ENCODE measurements around the gene ZNF362. TPM values are rescaled to one million over a fixed set of nuclear protein-coding genes. Genes with fewer than 3 reads are reported as not detected.

ZNF362 gene
- total RNA-seq, 3 donors from 2014 or later (not counting 1 experiment from before 2014, with no cell fraction given), result 34.7 to 39.1 (median 38.3) TPM

GRCh38 chr1:33330361-33330890 is 74.1 kb downstream of the ZNF362 start:
- no peak overlapping the region for H3K27ac Mint-ChIP-seq
- H3K36me3 Mint-ChIP-seq, result peaks cover 17% of the 10 kb centered on the region
- TF ChIP-seq CTCF (IDR thresholded peaks at IDR 0.05), result no peak
- H3K4me1 Mint-ChIP-seq, result peaks cover 18 to 31% of the 10 kb centered on the region in 2 donors
- H3K4me3 Mint-ChIP-seq, result no peak overlapping the region
- Histone ChIP-seq H3K9me3 (ENCODE audit: control insufficient read depth, insufficient read depth, low read length) (no peaks in the 10 kb centered on the region), H3K27ac (ENCODE audit: low read length) (no peak overlapping the region), H3K36me3 (ENCODE audit: control insufficient read depth, insufficient read depth, low read length) (peaks cover 78% of the 10 kb centered on the region), H3K27me3 (ENCODE audit: control insufficient read depth, insufficient read depth, low read length) (no peaks in the 10 kb centered on the region), H3K4me3 (ENCODE audit: low read length) (no peak overlapping the region), H3K4me1 (ENCODE audit: control insufficient read depth, insufficient read depth, low read length) (no peaks in the 10 kb centered on the region)
- H3K27me3 Mint-ChIP-seq (ENCODE audit: low read depth in 2 of 2), result no peaks in the 10 kb centered on the region
- intact Hi-C loops (cut with micrococcal nuclease), result no loop called here
- WGBS (ENCODE audit: insufficient coverage), result 90% methylated on average over 3 of the region's 3 CpGs
- DNase-seq (no peak), ATAC-seq (no peak)
- no peaks in the 10 kb centered on the region for H3K9me3 Mint-ChIP-seq

GRCh38 chr1:33330906-33331305 is 74.6 kb downstream of the ZNF362 start:
- no peak for ATAC-seq
- no peaks in the 10 kb centered on the region for H3K9me3 Mint-ChIP-seq
- no peak for TF ChIP-seq CTCF (IDR thresholded peaks at IDR 0.05)
- no peak overlapping the region for H3K27ac Mint-ChIP-seq
- peaks cover 18 to 31% of the 10 kb centered on the region in 2 donors for H3K4me1 Mint-ChIP-seq
- H3K36me3 ChIP-seq (ENCODE audit: control insufficient read depth, insufficient read depth, low read length), result peaks cover 73% of the 10 kb centered on the region
- H3K4me3 ChIP-seq (ENCODE audit: low read length), result no peak overlapping the region
- no peaks in the 10 kb centered on the region for H3K27me3 Mint-ChIP-seq (ENCODE audit: low read depth in 2 of 2)
- WGBS (ENCODE audit: insufficient coverage), result 92% methylated on average over 7 of the region's 7 CpGs
- no peaks in the 10 kb centered on the region for H3K4me1 ChIP-seq (ENCODE audit: control insufficient read depth, insufficient read depth, low read length)
- no peak overlapping the region for H3K4me3 Mint-ChIP-seq
- H3K9me3 ChIP-seq (ENCODE audit: control insufficient read depth, insufficient read depth, low read length), result no peaks in the 10 kb centered on the region
- H3K27ac ChIP-seq (ENCODE audit: low read length), result no peak overlapping the region
- peaks cover 13% of the 10 kb centered on the region for H3K36me3 Mint-ChIP-seq
- no peaks in the 10 kb centered on the region for H3K27me3 ChIP-seq (ENCODE audit: control insufficient read depth, insufficient read depth, low read length)
- intact Hi-C loops (cut with micrococcal nuclease), result no loop called here
- DNase-seq, result no peak

GRCh38 chr1:33331444-33332356 is 75.4 kb downstream of the ZNF362 start:
- Mint-ChIP-seq H3K27me3 (ENCODE audit: low read depth in 2 of 2) (no peaks in the 10 kb centered on the region), H3K4me1 (peaks cover 18 to 31% of the 10 kb centered on the region in 2 donors), H3K4me3 (no peak overlapping the region), H3K36me3 (peaks cover 9% of the 10 kb centered on the region), H3K27ac (no peak overlapping the region), H3K9me3 (no peaks in the 10 kb centered on the region)
- no peak for TF ChIP-seq CTCF (IDR thresholded peaks at IDR 0.05)
- Histone ChIP-seq H3K27ac (ENCODE audit: low read length) (no peak overlapping the region), H3K36me3 (ENCODE audit: control insufficient read depth, insufficient read depth, low read length) (peaks cover 68% of the 10 kb centered on the region), H3K4me3 (ENCODE audit: low read length) (no peak overlapping the region), H3K27me3 (ENCODE audit: control insufficient read depth, insufficient read depth, low read length) (no peaks in the 10 kb centered on the region), H3K9me3 (ENCODE audit: control insufficient read depth, insufficient read depth, low read length) (no peaks in the 10 kb centered on the region), H3K4me1 (ENCODE audit: control insufficient read depth, insufficient read depth, low read length) (no peaks in the 10 kb centered on the region)
- ATAC-seq, result no peak
- DNase-seq, result no peak
- intact Hi-C loops (cut with micrococcal nuclease), result no loop called here
- WGBS (ENCODE audit: insufficient coverage), result 85% methylated on average over 10 of the region's 10 CpGs
